GM21786 (cell line): ENCODE data around the gene CR1.
"Not testable (repeated sequence)": the region's sequence is repeated elsewhere in the genome, so short reads cannot be mapped to it uniquely, and the experiment has no call there.

Experiments
- ATAC-seq: cut with Tn5 transposase; IDR thresholded peaks from one replicate; pipeline ENCODE4 v1.9.1; 2021; ENCODE audit not compliant: unreplicated experiment

Gene CR1

DNA sequence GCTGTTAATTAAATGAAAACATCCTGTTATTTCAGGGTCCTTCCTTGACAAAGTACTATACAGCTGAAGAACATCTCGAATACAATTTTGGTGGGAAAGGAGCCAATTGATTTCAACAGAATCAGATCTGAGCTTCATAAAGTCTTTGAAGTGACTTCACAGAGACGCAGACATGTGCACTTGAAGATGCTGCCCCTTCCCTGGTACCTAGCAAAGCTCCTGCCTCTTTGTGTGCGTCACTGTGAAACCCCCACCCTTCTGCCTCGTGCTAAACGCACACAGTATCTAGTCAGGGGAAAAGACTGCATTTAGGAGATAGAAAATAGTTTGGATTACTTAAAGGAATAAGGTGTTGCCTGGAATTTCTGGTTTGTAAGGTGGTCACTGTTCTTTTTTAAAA is 143.4 kb downstream of the CR1 start:
- ATAC-seq, result not testable (repeated sequence)

DNA sequence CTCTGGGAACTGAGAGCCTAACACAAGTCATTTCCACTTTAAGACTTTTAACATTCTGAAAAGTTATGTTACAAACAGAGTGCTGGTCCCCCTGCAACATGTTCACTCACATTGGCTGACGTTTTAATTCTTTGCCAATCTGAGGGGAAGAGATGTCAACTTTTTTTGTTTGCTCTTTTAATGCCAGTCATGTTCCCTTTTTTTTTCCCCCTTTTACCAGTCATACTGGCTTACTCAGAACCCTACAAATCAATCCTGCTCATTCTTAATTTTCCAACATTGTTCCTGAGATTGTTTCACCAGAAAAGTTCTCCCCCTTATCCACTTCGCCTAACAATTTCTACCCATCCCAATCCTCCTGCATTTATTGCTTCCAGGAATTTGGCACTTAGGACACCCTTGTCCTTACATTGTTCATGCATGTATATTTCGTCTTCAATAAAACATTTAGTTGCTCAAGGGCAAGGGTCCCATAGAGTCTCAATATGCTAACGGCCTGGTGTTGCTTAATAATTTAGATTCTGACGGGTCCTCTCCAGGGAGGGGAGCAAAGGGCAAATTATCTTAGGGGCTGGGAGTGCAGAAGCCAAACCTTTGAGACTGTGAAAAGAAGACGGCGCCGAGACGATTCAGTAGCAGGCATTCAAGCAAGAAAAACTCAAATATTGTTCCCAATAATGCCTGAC is 148.4 kb downstream of the CR1 start:
- ATAC-seq, result peak; percentile 10

GRCh38 chr1:207644852-207645634 is 149.1 kb downstream of the CR1 start, which contains the start of gene CR1L:
CR1L (plus strand) TSS chr1:207645133; CDS start chr1:207645234, 101 bp downstream.
- peak; percentile 86 for ATAC-seq

GRCh38 chr1:207645635-207646081 is 149.7 kb downstream of the CR1 start:
- no peak for ATAC-seq

- ATAC-seq, result no peak
Observed at GRCh38 chr1:207646171-207646570, 150.2 kb downstream of the CR1 start.

- no peak for ATAC-seq
Observed at GRCh38 chr1:207646944-207647579, 151.1 kb downstream of the CR1 start.

DNA sequence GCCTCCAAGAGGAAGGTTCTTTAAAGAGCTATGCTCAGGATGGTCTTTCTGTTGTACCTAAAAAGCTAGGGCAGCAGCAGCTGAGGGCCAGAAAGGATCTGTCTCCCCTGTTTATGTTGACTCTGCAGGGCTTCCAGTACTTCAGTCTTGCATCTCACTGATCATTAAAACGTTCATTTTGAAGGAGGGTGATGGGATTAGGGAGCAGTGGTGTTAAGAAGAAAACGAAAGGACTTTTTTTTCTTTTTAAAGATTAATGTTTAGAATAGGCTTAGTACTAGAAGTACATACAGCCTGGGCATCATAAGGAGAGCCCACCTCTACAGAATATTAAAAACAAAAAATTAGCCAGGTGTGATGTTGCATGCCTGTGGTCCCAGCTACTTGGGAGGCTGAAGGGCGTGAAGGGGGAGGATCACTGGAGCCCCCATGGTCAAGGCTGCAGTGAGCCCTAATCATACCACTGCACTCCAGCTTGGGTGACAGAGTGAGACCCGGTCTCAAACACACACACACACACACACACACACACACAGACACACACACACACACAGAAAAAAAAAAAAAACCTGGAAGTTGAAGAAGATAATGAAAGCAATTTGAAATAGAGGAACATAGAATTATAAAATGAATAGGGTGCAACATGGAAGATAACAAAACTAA is 151.8 kb downstream of the CR1 start:
- no peak for ATAC-seq

- ATAC-seq, result no peak
Observed at GRCh38 chr1:207648334-207649209, 152.6 kb downstream of the CR1 start.

- no peak for ATAC-seq
Observed at GRCh38 chr1:207649210-207649753, 153.3 kb downstream of the CR1 start.

- ATAC-seq, result no peak
Observed at GRCh38 chr1:207649865-207650580, 154.1 kb downstream of the CR1 start.

DNA sequence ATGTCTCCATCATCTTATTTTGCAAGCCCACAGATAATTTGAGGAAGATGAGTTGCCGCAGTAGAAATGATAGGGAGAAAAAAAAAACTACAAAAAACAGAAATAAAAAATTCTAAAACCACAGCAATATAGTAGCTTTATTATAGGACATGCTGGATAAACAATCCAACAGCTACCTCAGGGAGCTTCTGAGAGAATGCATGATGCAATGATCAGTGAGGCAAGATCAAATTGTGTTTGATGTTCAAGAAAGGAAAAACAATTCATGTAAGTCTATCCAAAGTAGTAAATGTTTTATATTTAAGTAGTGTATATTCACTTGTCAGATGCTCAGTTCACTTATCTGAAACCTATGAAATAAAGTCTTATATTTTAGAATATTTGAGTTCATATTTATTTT is 155.6 kb downstream of the CR1 start:
- no peak for ATAC-seq

GRCh38 chr1:207654320-207654719 is 158.4 kb downstream of the CR1 start:
- ATAC-seq, result no peak

GRCh38 chr1:207658408-207658807 is 162.5 kb downstream of the CR1 start:
- no peak for ATAC-seq

DNA sequence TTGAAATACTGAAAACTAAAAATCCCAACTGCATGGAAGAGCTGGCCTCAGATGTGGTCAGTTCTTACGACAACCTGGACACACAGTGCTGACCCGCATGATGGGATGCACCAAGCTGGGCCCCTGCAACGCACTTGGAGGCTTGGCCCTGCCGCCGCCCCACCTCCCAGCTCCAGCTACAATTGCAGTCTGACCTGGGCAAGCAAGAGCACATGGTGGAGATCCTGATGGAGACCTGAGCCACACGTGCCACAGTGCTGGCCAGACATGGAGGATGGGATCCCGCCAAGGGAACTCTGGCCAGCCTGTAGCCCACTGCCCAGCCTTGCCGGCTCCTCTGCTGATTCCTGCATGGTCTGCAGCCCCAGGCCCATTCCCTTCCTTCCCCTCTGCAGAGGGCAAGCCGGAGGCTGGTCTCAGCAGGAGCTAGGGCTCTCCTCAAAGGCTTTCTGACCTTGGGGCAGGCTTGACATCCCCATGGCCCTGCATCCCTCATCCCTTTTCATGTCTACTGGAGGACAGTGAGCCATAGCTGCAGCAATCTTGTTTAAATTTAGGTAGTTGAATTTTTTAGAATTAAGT is 163.0 kb downstream of the CR1 start:
- ATAC-seq, result no peak

- no peak for ATAC-seq
Observed at GRCh38 chr1:207659545-207660153, 163.7 kb downstream of the CR1 start.

- ATAC-seq, result not testable (repeated sequence)
Observed at GRCh38 chr1:207661420-207661819, 165.5 kb downstream of the CR1 start.

DNA sequence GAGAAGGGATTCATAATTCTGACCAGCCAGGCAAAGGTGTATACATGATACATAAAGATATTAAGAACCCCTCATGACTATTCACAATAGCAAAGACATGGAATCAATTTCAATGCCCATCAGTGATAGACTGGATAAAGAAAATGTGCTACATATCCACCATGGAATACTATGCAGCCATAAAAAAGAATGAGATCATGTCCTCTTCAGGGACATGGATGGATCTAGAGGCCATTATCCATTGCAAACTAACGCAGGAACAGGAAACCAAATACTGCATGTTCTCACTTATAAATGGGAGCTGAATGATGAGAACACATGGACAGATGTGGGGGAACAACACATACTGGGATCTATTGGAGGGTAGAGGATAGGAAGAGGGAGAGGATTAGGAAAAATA is 170.4 kb downstream of the CR1 start:
- no peak for ATAC-seq

- no peak for ATAC-seq
Observed at GRCh38 chr1:207669528-207670009, 173.6 kb downstream of the CR1 start.
